Astrocyte (in vitro differentiated cells and primary cell): ENCODE results near the gene CPXCR1. TPM values are rescaled to one million over a fixed set of nuclear protein-coding genes. Genes with fewer than 3 reads are reported as not detected.

ENCODE experiments used
- DNase-seq: peaks from one replicate; pipeline ENCODE4 v3.0.0-alpha.2; 2010; ENCODE audit warnings: low read depth
- FAIRE-seq: peaks from 2 replicates; lab custom pipeline; 2011; peaks lifted over from hg19 to GRCh38; lab: Jason Lieb, UNC
- H2AFZ ChIP-seq: 2 replicates; pipeline ENCODE4 v1.6.0; 2012; ENCODE audit warnings: low read depth, low read length, inconsistent platforms
- H3K27ac ChIP-seq: 2 replicates; pipeline ENCODE4 v1.5.1; 2011; ENCODE audit warnings: low read depth, low read length, inconsistent platforms
- H3K27me3 ChIP-seq: 2 replicates; pipeline ENCODE4 v1.6.0; 2011; ENCODE audit warnings: low read length, inconsistent platforms; ENCODE audit not compliant: insufficient read depth
- H3K36me3 ChIP-seq: 2 replicates; pipeline ENCODE4 v1.5.1; 2011; ENCODE audit warnings: low read length, inconsistent platforms; ENCODE audit not compliant: insufficient read depth
- H3K4me1 ChIP-seq: 2 replicates; pipeline ENCODE4 v1.5.1; 2011; ENCODE audit warnings: low read length, inconsistent platforms; ENCODE audit not compliant: insufficient read depth
- H3K4me2 ChIP-seq: 2 replicates; pipeline ENCODE4 v1.6.0; 2012; ENCODE audit warnings: low read length, inconsistent platforms
- H3K4me3 ChIP-seq: 2 replicates; pipeline ENCODE4 v1.5.1; 2011; ENCODE audit warnings: low read depth, mild to moderate bottlenecking, low read length, inconsistent platforms; ENCODE audit not compliant: insufficient read depth
- H3K79me2 ChIP-seq: 2 replicates; pipeline ENCODE4 v1.6.0; 2012; ENCODE audit warnings: mild to moderate bottlenecking, low read length, inconsistent platforms; ENCODE audit not compliant: insufficient read depth
- H3K9ac ChIP-seq: 2 replicates; pipeline ENCODE4 v1.6.0; 2012; ENCODE audit warnings: mild to moderate bottlenecking, low read length, inconsistent platforms
- H3K9me3 ChIP-seq: 2 replicates; pipeline ENCODE4 v1.5.1; 2012; ENCODE audit warnings: low read depth, mild to moderate bottlenecking, low read length, inconsistent platforms; ENCODE audit not compliant: insufficient read depth
- H4K20me1 ChIP-seq: 2 replicates; pipeline ENCODE4 v1.6.0; 2012; ENCODE audit warnings: low read length, inconsistent platforms; ENCODE audit not compliant: insufficient read depth
- H3K27ac Mint-ChIP-seq: one replicate; pipeline ENCODE4 v1.8.0; 2021; ENCODE audit warnings: mild to moderate bottlenecking, mixed read lengths; ENCODE audit not compliant: unreplicated experiment
- H3K27me3 Mint-ChIP-seq: one replicate; pipeline ENCODE4 v1.8.0; 2021; ENCODE audit warnings: low read depth, mixed read lengths; ENCODE audit not compliant: unreplicated experiment
- H3K36me3 Mint-ChIP-seq: one replicate; pipeline ENCODE4 v1.8.0; 2021; ENCODE audit warnings: low read depth, mixed read lengths; ENCODE audit not compliant: unreplicated experiment
- H3K4me1 Mint-ChIP-seq: one replicate; pipeline ENCODE4 v1.8.0; 2021; ENCODE audit warnings: low read depth, mixed read lengths; ENCODE audit not compliant: unreplicated experiment
- H3K4me3 Mint-ChIP-seq: one replicate; pipeline ENCODE4 v1.8.0; 2021; ENCODE audit warnings: mild to moderate bottlenecking, moderate library complexity, mixed read lengths; ENCODE audit not compliant: unreplicated experiment
- H3K9me3 Mint-ChIP-seq: one replicate; pipeline ENCODE4 v1.8.0; 2021; ENCODE audit warnings: mild to moderate bottlenecking, mixed read lengths; ENCODE audit not compliant: unreplicated experiment
- CTCF ChIP-seq: IDR thresholded peaks from 2 replicates; pipeline ENCODE4 v1.5.1; 2011; ENCODE audit warnings: low read depth, mild to moderate bottlenecking, inconsistent platforms, low read length, moderate library complexity; ENCODE audit not compliant: insufficient read depth
- EZH2 ChIP-seq: IDR thresholded peaks from 2 replicates; pipeline ENCODE4 v1.6.1; 2012; ENCODE audit warnings: mild to moderate bottlenecking, low read length, inconsistent platforms; ENCODE audit not compliant: insufficient read depth
- total RNA-seq: library from RNA; stranded (reverse); gene quantifications from 2 replicates; pipeline ENCODE4 v1.2.1, GENCODE V29; 2021

Gene CPXCR1
- total RNA-seq, 1 donor from 2014 or later = not detected

GRCh38 chrX:88789825-88790224 is 42.8 kb downstream of the CPXCR1 start:
- no peaks in the 10 kb centered on the region for H3K36me3 Mint-ChIP-seq
- FAIRE-seq = no peak

More at GRCh38 chrX:88789825-88790224, 42.8 kb downstream of the CPXCR1 start:
- Histone ChIP-seq H2AFZ (no peak overlapping the region), H3K27ac (no peak overlapping the region), H4K20me1 (no peaks in the 10 kb centered on the region), H3K36me3 (no peaks in the 10 kb centered on the region), H3K9ac (no peak overlapping the region), H3K4me3 (no peak overlapping the region), H3K27me3 (no peaks in the 10 kb centered on the region), H3K79me2 (no peaks in the 10 kb centered on the region), H3K4me1 (no peaks in the 10 kb centered on the region), H3K4me2 (no peak overlapping the region), H3K9me3 (no peaks in the 10 kb centered on the region)
- TF ChIP-seq EZH2 (no peak), CTCF (no peak)
- no peaks in the 10 kb centered on the region for H3K4me1 Mint-ChIP-seq
- no peaks in the 10 kb centered on the region for H3K27me3 Mint-ChIP-seq
- no peak for DNase-seq
- no peak overlapping the region for H3K4me3 Mint-ChIP-seq
- no peaks in the 10 kb centered on the region for H3K9me3 Mint-ChIP-seq
- no peak overlapping the region for H3K27ac Mint-ChIP-seq
